Thoracic aorta (tissue), 2 donors: ENCODE results near the gene DUSP6. TPM values are rescaled to one million over a fixed set of nuclear protein-coding genes. Genes with fewer than 3 reads are reported as not detected.

ENCODE experiments used
- ATAC-seq: fragments of 150-250 bp; one replicate; pipeline ENCODE4 v1.8.0; 2017; ENCODE audit warnings: low read depth; ENCODE audit not compliant: insufficient number of reproducible peaks, low FRiP score
- DNase-seq: peaks from one replicate; pipeline ENCODE4 v3.0.0-alpha.2; 2020; ENCODE audit warnings: low spot score
- H3K27ac ChIP-seq, 2 donors: fragments of 200-600 bp; sonication (generic); 1 replicate in 1 of 2; 2 replicates in 1 of 2; pipeline ENCODE4 v1.5.1; 2016; ENCODE audit warnings: mild to moderate bottlenecking in 2 of 2, moderate library complexity in 2 of 2
- H3K27me3 ChIP-seq: fragments of 200-600 bp; sonication (generic); replicated peaks from 2 replicates; pipeline ENCODE4 v1.6.0; 2016; ENCODE audit warnings: mild to moderate bottlenecking; ENCODE audit not compliant: insufficient read depth
- H3K36me3 ChIP-seq: fragments of 200-600 bp; sonication (generic); one replicate; pipeline ENCODE4 v1.5.1; 2016
- H3K4me1 ChIP-seq, 2 donors: fragments of 200-600 bp; sonication (generic); 1 replicate in 1 of 2; 2 replicates in 1 of 2; pipeline versions ENCODE4 v1.5.1 to v1.6.0; 2016; ENCODE audit warnings: low read depth in 2 of 2, mild to moderate bottlenecking in 1 of 2; ENCODE audit not compliant: control insufficient read depth in 1 of 2
- H3K4me3 ChIP-seq: fragments of 200-600 bp; sonication (generic); 2 replicates; pipeline ENCODE4 v1.5.1; 2016; ENCODE audit warnings: mild to moderate bottlenecking
- H3K9me3 ChIP-seq: fragments of 200-600 bp; sonication (generic); 2 replicates; pipeline ENCODE4 v1.5.1; 2016
- total RNA-seq, 2 donors: library from RNA; depleted of rRNA; stranded (reverse); fragments of >200 nt; gene quantifications; one replicate each; pipeline versions ENCODE4 v1.1.0 to v1.2.3, GENCODE V29; 2016
- TF ChIP-seq, protein P1 (sequence below): fragments of 200-600 bp; sonication (generic); IDR thresholded peaks from one replicate; pipeline ENCODE4 v1.5.1; 2019; ENCODE audit warnings: antibody characterized with exemption

DUSP6 gene
- total RNA-seq, 2 donors from 2014 or later = 103 to 147 TPM

DNA sequence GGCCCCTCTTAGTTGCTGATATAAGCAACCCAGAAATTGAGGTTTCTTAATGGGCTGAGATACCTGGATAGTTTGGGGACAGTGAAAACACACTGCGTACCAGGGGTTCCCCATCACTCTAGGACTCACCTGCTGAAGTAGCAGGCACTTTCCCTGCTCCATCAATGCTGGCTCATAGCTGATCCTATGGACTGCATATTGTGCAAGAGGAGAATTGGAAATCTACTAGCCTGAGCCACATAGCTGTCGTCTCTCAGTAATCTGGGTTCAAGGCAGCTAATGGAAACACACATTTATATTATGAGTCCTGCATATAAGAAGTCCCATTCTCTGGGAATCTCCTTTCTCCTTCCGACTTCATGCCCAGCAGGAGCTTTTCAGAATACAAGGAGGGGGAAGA, 7.3 kb upstream of the DUSP6 start:
- Histone ChIP-seq H3K4me1 (peaks cover 9 to 39% of the 10 kb centered on the region in 2 donors), H3K27me3 (no peaks in the 10 kb centered on the region), H3K27ac (no peak overlapping the region), H3K4me3 (no peak overlapping the region), H3K36me3 (no peaks in the 10 kb centered on the region), H3K9me3 (no peaks in the 10 kb centered on the region)
- TF ChIP-seq, protein P1, sequence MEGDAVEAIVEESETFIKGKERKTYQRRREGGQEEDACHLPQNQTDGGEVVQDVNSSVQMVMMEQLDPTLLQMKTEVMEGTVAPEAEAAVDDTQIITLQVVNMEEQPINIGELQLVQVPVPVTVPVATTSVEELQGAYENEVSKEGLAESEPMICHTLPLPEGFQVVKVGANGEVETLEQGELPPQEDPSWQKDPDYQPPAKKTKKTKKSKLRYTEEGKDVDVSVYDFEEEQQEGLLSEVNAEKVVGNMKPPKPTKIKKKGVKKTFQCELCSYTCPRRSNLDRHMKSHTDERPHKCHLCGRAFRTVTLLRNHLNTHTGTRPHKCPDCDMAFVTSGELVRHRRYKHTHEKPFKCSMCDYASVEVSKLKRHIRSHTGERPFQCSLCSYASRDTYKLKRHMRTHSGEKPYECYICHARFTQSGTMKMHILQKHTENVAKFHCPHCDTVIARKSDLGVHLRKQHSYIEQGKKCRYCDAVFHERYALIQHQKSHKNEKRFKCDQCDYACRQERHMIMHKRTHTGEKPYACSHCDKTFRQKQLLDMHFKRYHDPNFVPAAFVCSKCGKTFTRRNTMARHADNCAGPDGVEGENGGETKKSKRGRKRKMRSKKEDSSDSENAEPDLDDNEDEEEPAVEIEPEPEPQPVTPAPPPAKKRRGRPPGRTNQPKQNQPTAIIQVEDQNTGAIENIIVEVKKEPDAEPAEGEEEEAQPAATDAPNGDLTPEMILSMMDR = no peak
- ATAC-seq (no peak), DNase-seq (no peak)

DNA sequence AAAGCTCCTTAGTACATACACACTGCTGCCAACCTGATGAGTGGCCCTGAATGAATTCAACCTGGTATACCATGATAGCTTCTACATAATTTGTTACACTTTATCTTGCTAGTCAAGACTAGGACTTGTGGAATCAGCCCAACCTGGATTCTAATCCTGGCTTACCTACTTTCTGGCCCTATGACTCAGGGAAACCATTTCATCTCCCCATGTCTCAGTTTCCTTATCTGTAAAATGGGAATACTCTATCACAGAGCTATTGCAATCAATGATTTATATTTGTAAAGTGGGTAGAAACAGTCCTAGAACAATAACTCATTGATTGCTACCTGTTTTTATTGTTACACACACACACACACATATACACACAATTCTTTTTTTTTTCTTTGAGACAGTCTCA, 6.5 kb upstream of the DUSP6 start:
- no peak overlapping the region for H3K27ac ChIP-seq
- no peaks in the 10 kb centered on the region for H3K27me3 ChIP-seq
- H3K9me3 ChIP-seq = no peaks in the 10 kb centered on the region
- DNase-seq = no peak
- no peak overlapping the region for H3K4me3 ChIP-seq
- no peaks in the 10 kb centered on the region for H3K36me3 ChIP-seq
- TF ChIP-seq, protein P1 = no peak
- H3K4me1 ChIP-seq = peaks cover 9 to 31% of the 10 kb centered on the region in 2 donors
- ATAC-seq = no peak

DNA sequence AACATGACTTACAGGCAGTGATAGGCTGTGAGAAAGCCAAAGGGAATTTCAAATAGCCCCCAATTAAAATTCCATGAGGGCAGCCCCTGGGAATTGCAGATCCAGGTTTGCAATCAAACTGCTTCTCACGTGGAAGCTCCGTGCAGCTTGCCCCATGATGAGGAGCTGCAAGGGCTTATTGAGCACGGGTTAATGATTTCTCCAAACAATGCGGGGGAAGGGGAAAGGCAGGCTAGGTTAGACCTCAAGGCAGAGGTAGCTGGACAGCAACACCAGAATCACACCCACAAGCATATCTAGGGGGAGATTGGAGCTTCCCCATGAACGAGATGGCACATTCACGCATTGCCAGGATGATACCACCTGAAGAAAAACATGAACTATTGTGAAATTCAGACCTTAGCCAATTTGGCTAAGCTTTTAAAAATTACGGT, 5.0 kb upstream of the DUSP6 start:
- TF ChIP-seq, protein P1 = no peak
- DNase-seq (no peak), ATAC-seq (no peak)
- Histone ChIP-seq H3K36me3 (no peaks in the 10 kb centered on the region), H3K4me3 (no peak overlapping the region), H3K9me3 (no peaks in the 10 kb centered on the region), H3K27me3 (no peaks in the 10 kb centered on the region), H3K4me1 (peaks cover 9 to 20% of the 10 kb centered on the region in 2 donors), H3K27ac (no peak overlapping the region)

DNA sequence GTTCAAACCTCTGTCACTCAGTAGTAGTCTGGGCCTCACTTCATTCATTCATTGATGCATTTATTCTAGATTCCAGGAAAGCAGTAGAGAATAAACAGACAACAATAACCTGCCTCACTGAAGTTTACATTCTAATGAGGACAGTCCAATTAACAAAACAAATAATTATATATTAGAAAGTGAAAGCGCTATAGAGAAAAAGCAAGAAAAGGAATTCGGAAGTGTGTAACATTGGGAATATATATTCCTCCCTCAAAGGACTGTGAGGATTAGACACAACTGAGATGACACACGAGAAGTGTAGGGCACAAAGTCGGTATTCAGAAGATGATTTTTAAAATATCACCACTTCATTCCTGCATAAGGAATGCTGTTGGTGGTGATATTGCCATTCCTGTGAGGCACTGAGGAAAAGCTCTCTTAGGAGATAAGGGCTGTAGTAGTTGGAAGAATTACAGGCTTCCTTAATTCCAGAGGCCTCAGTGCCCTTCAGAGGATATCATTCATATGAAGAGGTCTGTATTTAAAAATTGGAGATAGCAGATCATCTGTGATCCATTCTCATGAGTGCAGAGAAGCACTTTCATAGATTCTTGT, 3.9 kb upstream of the DUSP6 start:
- no peaks in the 10 kb centered on the region for H3K36me3 ChIP-seq
- no peak for DNase-seq
- no peaks in the 10 kb centered on the region for H3K27me3 ChIP-seq
- H3K4me1 ChIP-seq = peaks cover 9 to 20% of the 10 kb centered on the region in 2 donors
- TF ChIP-seq, protein P1 = no peak
- ATAC-seq = no peak
- H3K4me3 ChIP-seq = no peak overlapping the region
- peak overlapping the region; percentile 13 to 97 for H3K27ac ChIP-seq
- no peaks in the 10 kb centered on the region for H3K9me3 ChIP-seq

DNA sequence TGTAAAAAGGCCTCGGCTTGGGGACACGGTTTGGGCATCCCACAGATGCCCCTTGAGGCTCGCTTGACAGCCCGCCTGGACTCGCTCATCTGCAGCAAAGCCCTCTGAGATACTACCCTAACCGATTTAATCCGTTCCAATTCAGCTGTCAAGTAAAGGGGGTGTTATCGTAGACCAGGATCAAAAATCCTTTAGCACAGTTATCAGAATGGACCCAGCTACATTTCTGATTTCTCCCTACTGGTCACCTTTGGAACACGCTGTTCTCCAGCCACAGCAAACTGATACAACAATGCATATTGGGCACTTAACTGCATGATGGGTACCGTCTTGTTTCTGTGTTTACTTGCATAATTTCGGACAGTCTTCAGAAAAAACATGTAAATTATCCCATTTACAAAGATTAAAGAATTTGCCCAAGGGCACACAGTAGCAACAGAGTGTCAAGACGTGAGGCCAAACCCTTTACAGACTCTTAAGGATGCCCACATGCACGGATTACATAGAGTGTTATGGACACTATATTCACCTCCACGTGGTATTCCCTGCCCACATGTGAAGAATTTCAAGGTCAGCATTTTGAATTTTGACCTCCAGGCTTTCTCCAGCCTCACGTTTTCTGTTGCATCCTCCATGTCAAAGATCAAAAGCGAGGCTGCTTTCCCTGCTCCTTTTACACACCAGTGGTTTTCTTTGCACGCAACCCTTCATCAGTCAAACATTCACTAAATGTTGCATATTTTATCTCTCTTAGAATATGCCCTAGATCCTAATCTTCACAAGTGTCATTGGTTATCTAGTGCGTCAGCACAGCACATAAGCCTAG, 3.2 kb upstream of the DUSP6 start:
- H3K27ac ChIP-seq = peak overlapping the region; percentile 97 to 99
- H3K36me3 ChIP-seq = no peaks in the 10 kb centered on the region
- ATAC-seq (no peak), DNase-seq (no peak)
- H3K4me1 ChIP-seq = peaks cover 9 to 23% of the 10 kb centered on the region in 2 donors
- H3K27me3 ChIP-seq = no peaks in the 10 kb centered on the region
- TF ChIP-seq, protein P1 = peak; percentile 32
- peak overlapping the region; percentile 76 for H3K4me3 ChIP-seq
- no peaks in the 10 kb centered on the region for H3K9me3 ChIP-seq
